Endodermal cell (in vitro differentiated cells): Measurements from ENCODE around the gene TPRA1. TPM values are rescaled to one million over a fixed set of nuclear protein-coding genes. Genes with fewer than 3 reads are reported as not detected.

Source experiments
- DNase-seq: peaks from one replicate; pipeline ENCODE4 v3.0.0-alpha.2; 2017
- H3K27ac ChIP-seq: 2 replicates; pipeline ENCODE4 v1.5.1; 2013; ENCODE audit warnings: mild to moderate bottlenecking, low read depth, low read length, moderate library complexity
- H3K27me3 ChIP-seq: 2 replicates; pipeline ENCODE4 v1.6.1; 2013; ENCODE audit warnings: mild to moderate bottlenecking, low read length, moderate library complexity; ENCODE audit not compliant: insufficient read depth, control insufficient read depth, poor library complexity, severe bottlenecking
- H3K36me3 ChIP-seq: 2 replicates; pipeline ENCODE4 v1.7.0; 2013; ENCODE audit warnings: mild to moderate bottlenecking, low read length, moderate library complexity; ENCODE audit not compliant: control insufficient read depth, insufficient read depth
- H3K4me1 ChIP-seq: one replicate; pipeline ENCODE4 v1.7.0; 2013; ENCODE audit warnings: low read length; ENCODE audit not compliant: control insufficient read depth, insufficient read depth
- H3K4me3 ChIP-seq: 2 replicates; pipeline ENCODE4 v1.5.1; 2013; ENCODE audit warnings: mild to moderate bottlenecking, low read length, moderate library complexity
- H3K9ac ChIP-seq: 2 replicates; pipeline ENCODE4 v1.6.1; 2013; ENCODE audit warnings: mild to moderate bottlenecking, low read length, moderate library complexity; ENCODE audit not compliant: poor library complexity, severe bottlenecking; ENCODE audit errors: extremely low read depth
- H3K9me3 ChIP-seq: 2 replicates; pipeline ENCODE4 v1.6.1; 2013; ENCODE audit warnings: mild to moderate bottlenecking, low read length, moderate library complexity; ENCODE audit not compliant: control insufficient read depth
- H3K27ac Mint-ChIP-seq: 2 replicates; pipeline ENCODE4 v1.8.0; 2020; ENCODE audit warnings: mixed read lengths
- H3K27me3 Mint-ChIP-seq: 2 replicates; pipeline ENCODE4 v1.8.0; 2021; ENCODE audit warnings: mild to moderate bottlenecking, mixed read lengths; ENCODE audit not compliant: insufficient read depth
- H3K36me3 Mint-ChIP-seq: 2 replicates; pipeline ENCODE4 v1.8.0; 2020; ENCODE audit warnings: low read depth, mixed read lengths
- H3K4me1 Mint-ChIP-seq: 2 replicates; pipeline ENCODE4 v1.8.0; 2020; ENCODE audit warnings: mixed read lengths
- H3K4me3 Mint-ChIP-seq: 2 replicates; pipeline ENCODE4 v1.8.0; 2020; ENCODE audit warnings: mild to moderate bottlenecking, moderate library complexity, mixed read lengths
- H3K9me3 Mint-ChIP-seq: 2 replicates; pipeline ENCODE4 v1.8.0; 2020; ENCODE audit warnings: mild to moderate bottlenecking, mixed read lengths
- CTCF ChIP-seq: fragments of 200-600 bp; sonication (generic); conservative IDR thresholded peaks from 2 replicates; pipeline ENCODE4 v1.5.0; 2021; ENCODE audit warnings: antibody characterized with exemption, mild to moderate bottlenecking
- whole genome bisulfite sequencing, 2 experiments: methylation state at CpG; one replicate each; pipeline versions ENCODE4 v1.1.5 to v1.1.7; 2013; ENCODE audit warnings: missing lambda C conversion rate in 2 of 2, mixed read lengths in 1 of 2; ENCODE audit not compliant: insufficient coverage in 1 of 2, insufficient read length in 1 of 2; 5-methylcytosine and 5-hydroxymethylcytosine counted together
- total RNA-seq, 2 donors: library from RNA; stranded (reverse); fragmentation: NEBNext Ultra II Directional in 1 of 2; extraction: Animal tissue kit (Norgen Biotek cat#: 25700) in 1 of 2; gene quantifications; 2 replicates in 1 of 2; 3 replicates in 1 of 2; pipeline ENCODE4 v1.2.1, GENCODE V29; 2021

Gene TPRA1
- total RNA-seq, 2 donors from 2014 or later: 22.9 TPM

- H3K27ac Mint-ChIP-seq: no peak overlapping the region
- peaks cover 32% of the 10 kb centered on the region for H3K27me3 ChIP-seq
- peaks cover 12% of the 10 kb centered on the region for H3K36me3 ChIP-seq
- H3K36me3 Mint-ChIP-seq: peaks cover 18% of the 10 kb centered on the region
- H3K9me3 ChIP-seq: no peaks in the 10 kb centered on the region
- no peak overlapping the region for H3K4me3 Mint-ChIP-seq
- TF ChIP-seq CTCF: no peak
- no peak overlapping the region for H3K27ac ChIP-seq
- WGBS, 2 experiments: 81 to 85% methylated on average over 2 of the region's 2 CpGs
- H3K27me3 Mint-ChIP-seq: peaks cover 49% of the 10 kb centered on the region
- peaks cover 4% of the 10 kb centered on the region for H3K9me3 Mint-ChIP-seq
- no peak overlapping the region for H3K4me3 ChIP-seq
- no peak overlapping the region for H3K9ac ChIP-seq
- no peaks in the 10 kb centered on the region for H3K4me1 Mint-ChIP-seq
- no peak for DNase-seq
- H3K4me1 ChIP-seq: no peaks in the 10 kb centered on the region
These were observed 35.3 kb upstream of the TPRA1 start for GRCh38 chr3:127625821-127626220.

- 94 to 98% methylated on average over 5 of the region's 5 CpGs for WGBS, 2 experiments
- peaks cover 22% of the 10 kb centered on the region for H3K36me3 ChIP-seq
- no peaks in the 10 kb centered on the region for H3K4me1 ChIP-seq
- no peaks in the 10 kb centered on the region for H3K9me3 ChIP-seq
- peaks cover 4% of the 10 kb centered on the region for H3K9me3 Mint-ChIP-seq
- no peak overlapping the region for H3K4me3 ChIP-seq
- peaks cover 29% of the 10 kb centered on the region for H3K36me3 Mint-ChIP-seq
- H3K4me1 Mint-ChIP-seq: no peaks in the 10 kb centered on the region
- no peak for DNase-seq
- no peak overlapping the region for H3K4me3 Mint-ChIP-seq
- no peak overlapping the region for H3K9ac ChIP-seq
- H3K27me3 ChIP-seq: peaks cover 32% of the 10 kb centered on the region
- no peak for TF ChIP-seq CTCF
- H3K27ac Mint-ChIP-seq: no peak overlapping the region
- peaks cover 34% of the 10 kb centered on the region for H3K27me3 Mint-ChIP-seq
- H3K27ac ChIP-seq: no peak overlapping the region
These were observed 33.5 kb upstream of the TPRA1 start for GRCh38 chr3:127624063-127624462.

GRCh38 chr3:127622772-127623576 lies 32.4 kb upstream of the TPRA1 start:
- Mint-ChIP-seq H3K27ac (no peak overlapping the region), H3K9me3 (no peaks in the 10 kb centered on the region), H3K4me3 (no peak overlapping the region), H3K36me3 (peaks cover 40% of the 10 kb centered on the region), H3K27me3 (peaks cover 26% of the 10 kb centered on the region), H3K4me1 (no peaks in the 10 kb centered on the region)
- no peak overlapping the region for H3K4me3 ChIP-seq
- peaks cover 33% of the 10 kb centered on the region for H3K36me3 ChIP-seq
- no peak for TF ChIP-seq CTCF
- no peak for DNase-seq
- peaks cover 24% of the 10 kb centered on the region for H3K27me3 ChIP-seq
- H3K4me1 ChIP-seq: no peaks in the 10 kb centered on the region
- no peaks in the 10 kb centered on the region for H3K9me3 ChIP-seq
- H3K27ac ChIP-seq: no peak overlapping the region
- H3K9ac ChIP-seq: no peak overlapping the region
- WGBS, 2 experiments: 93 to 95% methylated on average over 6 to 8 of the region's 8 CpGs
